GM12878 (cell line): ENCODE results near the gene RFX7. TPM values are rescaled to one million over a fixed set of nuclear protein-coding genes. Genes with fewer than 3 reads are reported as not detected.

ENCODE experiments used
- ATAC-seq: fragments of 200-7000 bp; cut with Tn5 transposase; 3 replicates; pipeline ENCODE4 v1.9.1; 2020; ENCODE audit warnings: mild to moderate bottlenecking, moderate library complexity
- BruUV-seq: library from RNA; stranded (reverse); fragments of 400-500 nt; replicated peaks from 2 replicates; lab custom pipeline; 2021; lab: Mats Ljungman, UMichigan
- CTCF ChIA-PET: fragments of 300-600 bp; sonication (Branson Sonifier 250); formaldehyde crosslinking; extraction: SDS; loops from one replicate; lab custom pipeline; 2021; ENCODE audit warnings: inconsistent platforms; lab: Yijun Ruan, JAX
- POLR2A ChIA-PET: fragments of 350-600 bp; formaldehyde crosslinking; extraction: SDS; loops from one replicate; lab custom pipeline; 2021; ENCODE audit warnings: inconsistent platforms; lab: Charles Lee
- RAD21 ChIA-PET: fragments of 300-600 bp; sonication (Branson Sonifier 250); formaldehyde crosslinking; loops from one replicate; lab custom pipeline; 2023; ENCODE audit warnings: antibody characterized with exemption; ENCODE audit not compliant: unreplicated experiment; lab: Charles Lee
- SMC1A ChIA-PET: fragments of 300-600 bp; sonication (Branson Sonifier 250); formaldehyde crosslinking; loops from one replicate; lab custom pipeline; 2023; ENCODE audit not compliant: unreplicated experiment, uncharacterized antibody; lab: Charles Lee
- DNase-seq: peaks from one replicate; pipeline ENCODE4 v3.0.0-alpha.2; 2011; ENCODE audit warnings: low read depth, low spot score
- FAIRE-seq: peaks from 3 replicates; lab custom pipeline; 2011; peaks lifted over from hg19 to GRCh38; lab: Jason Lieb, UNC
- H2AFZ ChIP-seq: 2 replicates; pipeline ENCODE4 v1.6.0; 2011; ENCODE audit warnings: low read depth, low read length, control low read depth; ENCODE audit not compliant: control insufficient read depth
- H3K27ac ChIP-seq: 2 replicates; pipeline ENCODE4 v1.5.1; 2011; ENCODE audit warnings: control low read depth; ENCODE audit not compliant: control insufficient read depth, insufficient read depth
- H3K27me3 ChIP-seq, 2 experiments: replicated peaks in 1 of 2; 2 replicates each; pipeline versions ENCODE4 v1.6.0 to v1.6.1; 2011; ENCODE audit warnings: low read length in 1 of 2; ENCODE audit not compliant: control insufficient read depth in 2 of 2, insufficient read depth in 2 of 2
- H3K36me3 ChIP-seq, 2 experiments: 2 replicates each; pipeline ENCODE4 v1.5.1; 2011; ENCODE audit warnings: low read length in 1 of 2; ENCODE audit not compliant: control insufficient read depth in 2 of 2, insufficient read depth in 2 of 2
- H3K4me1 ChIP-seq: 2 replicates; pipeline ENCODE4 v1.6.1; 2011; ENCODE audit warnings: mild to moderate bottlenecking, low read length, moderate library complexity, mixed read lengths; ENCODE audit not compliant: control insufficient read depth, insufficient read depth
- H3K4me2 ChIP-seq: 2 replicates; pipeline ENCODE4 v1.6.0; 2011; ENCODE audit warnings: control low read depth; ENCODE audit not compliant: control insufficient read depth, insufficient read depth
- H3K4me3 ChIP-seq: fragments of 200-600 bp; sonication (generic); 2 replicates; pipeline ENCODE4 v1.5.1; 2016
- H3K79me2 ChIP-seq: 2 replicates; pipeline ENCODE4 v1.6.0; 2011; ENCODE audit warnings: low read length; ENCODE audit not compliant: control insufficient read depth, insufficient read depth
- H3K9ac ChIP-seq: 2 replicates; pipeline ENCODE4 v1.8.0; 2011; ENCODE audit warnings: low read length, control low read depth, mixed read lengths; ENCODE audit not compliant: control insufficient read depth, insufficient read depth
- H3K9me3 ChIP-seq: replicated peaks from 3 replicates; pipeline ENCODE4 v1.5.1; 2011; ENCODE audit warnings: mild to moderate bottlenecking, low read length; ENCODE audit not compliant: control insufficient read depth, insufficient read depth
- H4K20me1 ChIP-seq: 2 replicates; pipeline ENCODE4 v1.6.0; 2011; ENCODE audit not compliant: control insufficient read depth, insufficient read depth
- CHD1 ChIP-seq: IDR thresholded peaks from 2 replicates; pipeline ENCODE4 v1.6.1; 2012; ENCODE audit warnings: low read depth, low read length, improper control_type of control experiment
- CHD4 ChIP-seq: fragments of 200-600 bp; sonication (generic); IDR thresholded peaks from 2 replicates; pipeline ENCODE4 v1.6.1; 2016; ENCODE audit warnings: mild to moderate bottlenecking
- DPF2 ChIP-seq: fragments of 450-650 bp; IDR thresholded peaks from 2 replicates; pipeline ENCODE4 v1.6.1; 2017; ENCODE audit warnings: mild to moderate bottlenecking
- EED ChIP-seq: sonication (generic); IDR thresholded peaks from 2 replicates; pipeline ENCODE4 v1.6.1; 2016; ENCODE audit warnings: antibody characterized with exemption, low read depth
- GATAD2B ChIP-seq: fragments of 450-650 bp; conservative IDR thresholded peaks from 2 replicates; pipeline ENCODE4 v1.6.1; 2017; ENCODE audit warnings: low read depth, mild to moderate bottlenecking, moderate library complexity
- IKZF1 ChIP-seq: fragments of 450-650 bp; conservative IDR thresholded peaks from 2 replicates; pipeline ENCODE4 v1.6.1; 2017; ENCODE audit warnings: antibody characterized with exemption, mild to moderate bottlenecking
- LARP7 ChIP-seq: fragments of 450-650 bp; IDR thresholded peaks from 2 replicates; pipeline ENCODE4 v1.6.1; 2017; ENCODE audit warnings: mild to moderate bottlenecking
- NFXL1 ChIP-seq: fragments of 450-650 bp; IDR thresholded peaks from 2 replicates; pipeline ENCODE4 v1.6.1; 2017; ENCODE audit warnings: antibody characterized with exemption, mild to moderate bottlenecking, borderline replicate concordance
- NR2C2 ChIP-seq: IDR thresholded peaks from 2 replicates; pipeline ENCODE4 v1.6.1; 2011; ENCODE audit warnings: borderline replicate concordance, low read depth; ENCODE audit not compliant: control insufficient read depth, insufficient read length
- PAX5 ChIP-seq: IDR thresholded peaks from 2 replicates; pipeline ENCODE4 v1.6.1; 2011; ENCODE audit warnings: low read depth, low read length, borderline replicate concordance
- PAX8 ChIP-seq: fragments of 450-650 bp; IDR thresholded peaks from 2 replicates; pipeline ENCODE4 v1.6.1; 2017; ENCODE audit warnings: mild to moderate bottlenecking, moderate library complexity
- POLR2A ChIP-seq: IDR thresholded peaks from 2 replicates; pipeline ENCODE4 v1.6.1; 2011; ENCODE audit warnings: low read depth, mild to moderate bottlenecking, low read length
- POLR2AphosphoS5 ChIP-seq: IDR thresholded peaks from 2 replicates; pipeline ENCODE4 v1.6.1; 2011; ENCODE audit warnings: mild to moderate bottlenecking, low read length, inconsistent platforms
- RCOR1 ChIP-seq: conservative IDR thresholded peaks from 2 replicates; pipeline ENCODE4 v1.6.1; 2012; ENCODE audit warnings: low read depth, low read length, improper control_type of control experiment
- SIN3A ChIP-seq: IDR thresholded peaks from 2 replicates; pipeline ENCODE4 v1.6.1; 2012; ENCODE audit warnings: low read depth, low read length, improper control_type of control experiment
- SIX5 ChIP-seq: IDR thresholded peaks from 2 replicates; pipeline ENCODE4 v1.6.1; 2011; ENCODE audit warnings: mild to moderate bottlenecking, low read depth, low read length, moderate library complexity; ENCODE audit not compliant: severe bottlenecking
- SUPT20H ChIP-seq: IDR thresholded peaks from 2 replicates; pipeline ENCODE4 v1.6.1; 2011; ENCODE audit warnings: low read depth, mild to moderate bottlenecking, low read length, moderate library complexity, borderline replicate concordance; ENCODE audit not compliant: control insufficient read depth
- SUZ12 ChIP-seq: fragments of 200-600 bp; sonication (generic); IDR thresholded peaks from one replicate; pipeline ENCODE4 v1.6.1; 2018; ENCODE audit warnings: antibody characterized with exemption, mild to moderate bottlenecking; ENCODE audit not compliant: unreplicated experiment
- TCF3 ChIP-seq: IDR thresholded peaks from 2 replicates; pipeline ENCODE4 v1.6.1; 2012; ENCODE audit warnings: low read depth, mild to moderate bottlenecking, low read length, borderline replicate concordance; ENCODE audit not compliant: insufficient read depth
- USF1 ChIP-seq: IDR thresholded peaks from 2 replicates; pipeline ENCODE4 v1.6.1; 2011; ENCODE audit warnings: borderline replicate concordance, low read depth, mild to moderate bottlenecking, moderate library complexity, mixed read lengths, low read length; ENCODE audit not compliant: insufficient read depth; ENCODE audit errors: extremely low read length
- WGBS: methylation state at CpG from one replicate; pipeline ENCODE4 v1.1.6; 2016; ENCODE audit warnings: low lambda C conversion rate; ENCODE audit not compliant: insufficient replicate concordance, insufficient coverage; ENCODE audit errors: missing lambda C conversion rate; 5-methylcytosine and 5-hydroxymethylcytosine counted together
- in situ Hi-C: fragments of 300-500 bp; cut with MboI; formaldehyde crosslinking; loops from 9 replicates; pipeline ENCODE4 v1.14.3; 2018; ENCODE audit warnings: mixed read lengths
- intact Hi-C: fragments of 100-400 bp; cut with micrococcal nuclease; formaldehyde crosslinking; loops from one replicate; pipeline ENCODE4 v1.14.2; 2022; ENCODE audit not compliant: unreplicated experiment
- polyA plus RNA-seq, 11 experiments: library from polyadenylated mRNA; depleted of rRNA in 4 of 11; unstranded in 6 of 11; stranded (reverse) in 5 of 11; fragments of >200 nt; fragmentation: Nextera tagmentation in 4 of 11; fragmentation: Illumina TruSeq in 1 of 11; extraction: Ambion mirVana in 4 of 11; extraction: Trizol in 1 of 11; gene quantifications; 1 replicate in 1 of 11; 2 replicates in 10 of 11; pipeline versions ENCODE4 v1.2.1 to v1.2.3, GENCODE V29; 2011 to 2016; ENCODE audit warnings: inconsistent platforms in 2 of 11, missing spikeins in 2 of 11, low read depth in 1 of 11
- total RNA-seq, 4 experiments: library from RNA; depleted of rRNA in 3 of 4; stranded (reverse); fragments of >200 nt in 3 of 4; fragmentation: Illumina TruSeq in 1 of 4; extraction: Trizol in 1 of 4; gene quantifications; 2 replicates each; pipeline versions ENCODE4 v1.2.1 to v1.2.3, GENCODE V29; 2013 to 2021
- TF ChIP-seq, protein P1 (sequence below): IDR thresholded peaks from 2 replicates; pipeline ENCODE4 v1.6.1; 2011; ENCODE audit warnings: mild to moderate bottlenecking, low read depth, low read length, moderate library complexity; ENCODE audit not compliant: insufficient replicate concordance

The RFX7 gene
- total and polyA plus RNA-seq, 10 of the 15 experiments (the other 5 are each of a cell fraction or from before 2014, with no cell fraction given) = 3.2 to 31.4 (median 10.7) TPM

DNA sequence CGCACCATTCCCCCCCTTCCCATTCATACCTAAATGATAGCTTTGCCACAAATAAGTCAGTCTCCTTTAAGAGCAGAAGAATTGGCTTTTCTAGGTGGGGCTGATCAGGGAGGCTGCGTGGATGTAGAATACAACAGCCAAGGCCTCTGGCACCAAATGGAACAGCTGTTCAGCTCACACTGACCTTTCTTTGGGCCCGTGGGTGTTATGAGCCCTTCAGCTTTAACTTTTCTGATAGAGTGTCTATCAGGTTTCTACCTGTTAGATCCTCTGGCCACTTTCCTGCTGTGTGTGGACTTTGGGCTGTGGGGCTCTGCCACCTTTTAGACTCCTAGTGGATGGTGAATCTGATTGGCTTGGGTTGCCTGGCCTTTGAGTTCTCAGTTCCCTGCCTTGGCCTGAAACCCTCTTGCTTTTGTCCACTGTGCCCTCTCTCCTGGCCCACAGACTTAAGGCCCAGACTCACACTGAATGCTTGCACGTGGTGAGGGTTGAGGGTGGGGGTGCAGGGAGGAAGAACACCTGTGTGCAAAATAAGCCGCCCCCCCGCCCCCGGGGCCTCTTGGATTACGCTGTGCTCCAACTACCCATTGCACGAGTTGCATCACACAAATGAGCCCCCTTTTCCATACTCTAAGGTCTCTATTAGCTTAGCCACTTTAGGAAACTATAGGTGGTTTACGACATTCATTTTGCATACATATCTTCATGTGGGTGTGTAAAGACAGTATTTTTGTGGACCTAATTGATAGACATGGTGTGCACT, 1.3 kb upstream of the RFX7 start:
- H3K9ac ChIP-seq = peak overlapping the region; percentile 81
- no peaks in the 10 kb centered on the region for H3K9me3 ChIP-seq
- intact Hi-C loops (loop anchor here (5.0 to 10.0 kb wide), 3 partner anchors 58 to 250 kb away; partner anchors contain the start of gene NEDD4), in situ Hi-C loops (loop anchor here (5.0 kb wide), 2 partner anchors 122 to 187 kb away; partner anchors contain the start of gene TEX9)
- BruUV-seq = TSS peak; percentile 71
- H3K4me3 ChIP-seq = peak overlapping the region; percentile 68
- H3K27me3 ChIP-seq = no peaks in the 10 kb centered on the region
- H4K20me1 ChIP-seq = no peaks in the 10 kb centered on the region
- H3K36me3 ChIP-seq = no peaks in the 10 kb centered on the region
- SMC1A ChIA-PET = interaction anchor here (0.6 to 1.6 kb wide), 9 partner anchors 8 to 976 kb away, joined by 3 to 7 read pairs (median 4); no protein-coding TSS in a partner anchor
- H3K4me2 ChIP-seq = peak overlapping the region; percentile 95
- H3K27ac ChIP-seq = peak overlapping the region; percentile 91
- DNase-seq (no peak), FAIRE-seq (no peak), ATAC-seq (peak; percentile 37)
- H3K79me2 ChIP-seq = peaks cover 50% of the 10 kb centered on the region
- H3K4me1 ChIP-seq = peaks cover 7% of the 10 kb centered on the region
- POLR2A ChIA-PET = interaction anchor here (0.6 to 0.8 kb wide), 2 partner anchors 78 to 1023 kb away, joined by 3 read pairs; no protein-coding TSS in a partner anchor
- CTCF ChIA-PET = interaction anchor here (0.6 to 2.4 kb wide), 19 partner anchors 8 to 249 kb away, joined by 3 to 18 read pairs (median 3); no protein-coding TSS in a partner anchor
- RAD21 ChIA-PET = interaction anchor here (0.9 to 2.3 kb wide), 7 partner anchors 9 to 1044 kb away, joined by 3 to 10 read pairs (median 3); no protein-coding TSS in a partner anchor
- 0% methylated on average over 9 of the region's 10 CpGs for WGBS
- H2AFZ ChIP-seq = peak overlapping the region; percentile 72
- TF ChIP-seq GATAD2B (no peak), USF1 (no peak), RCOR1 (no peak), SUZ12 (no peak), SIX5 (no peak), SUPT20H (no peak), DPF2 (no peak), TCF3 (0 out of 2 replicates have a peak, but pooled peaks have one; percentile 19), EED (no peak), CHD4 (no peak), NFXL1 (no peak), PAX5 (no peak), POLR2AphosphoS5 (no peak; the same call in 1 of the 2 replicates), IKZF1 (no peak; the same call in 1 of the 2 replicates), SIN3A (0 out of 2 replicates have a peak, but pooled peaks have one; percentile 11), NR2C2 (no peak), LARP7 (no peak), POLR2A (peak; percentile 14), PAX8 (no peak), CHD1 (no peak)
- TF ChIP-seq, protein P1, sequence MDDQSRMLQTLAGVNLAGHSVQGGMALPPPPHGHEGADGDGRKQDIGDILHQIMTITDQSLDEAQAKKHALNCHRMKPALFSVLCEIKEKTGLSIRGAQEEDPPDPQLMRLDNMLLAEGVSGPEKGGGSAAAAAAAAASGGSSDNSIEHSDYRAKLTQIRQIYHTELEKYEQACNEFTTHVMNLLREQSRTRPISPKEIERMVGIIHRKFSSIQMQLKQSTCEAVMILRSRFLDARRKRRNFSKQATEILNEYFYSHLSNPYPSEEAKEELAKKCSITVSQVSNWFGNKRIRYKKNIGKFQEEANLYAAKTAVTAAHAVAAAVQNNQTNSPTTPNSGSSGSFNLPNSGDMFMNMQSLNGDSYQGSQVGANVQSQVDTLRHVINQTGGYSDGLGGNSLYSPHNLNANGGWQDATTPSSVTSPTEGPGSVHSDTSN = no peak
